ENCODE data around the gene HLX.

HLX gene

DNA sequence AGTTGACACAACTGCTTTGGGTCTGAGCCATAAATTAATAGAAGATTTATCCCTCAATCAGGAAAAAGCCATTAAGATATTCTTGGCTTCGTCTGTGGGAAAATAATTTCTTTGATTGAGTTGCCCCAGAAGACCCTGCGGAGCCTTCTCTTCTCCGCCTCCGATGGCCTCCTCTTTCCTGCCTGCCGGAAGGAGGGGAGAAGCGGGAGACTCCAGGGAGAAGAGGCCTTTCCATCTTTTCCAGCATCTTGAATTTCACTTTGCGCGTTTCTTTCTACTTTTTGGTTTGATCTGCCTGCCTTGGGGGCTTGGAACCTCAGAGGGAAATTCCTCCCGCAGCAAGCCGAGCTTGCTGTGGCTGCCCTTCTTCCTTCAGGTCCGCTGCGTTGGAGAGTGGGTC is 16.8 kb downstream of the HLX start:
- no peak for DNase-seq (ENCODE audit: low read depth)

DNA sequence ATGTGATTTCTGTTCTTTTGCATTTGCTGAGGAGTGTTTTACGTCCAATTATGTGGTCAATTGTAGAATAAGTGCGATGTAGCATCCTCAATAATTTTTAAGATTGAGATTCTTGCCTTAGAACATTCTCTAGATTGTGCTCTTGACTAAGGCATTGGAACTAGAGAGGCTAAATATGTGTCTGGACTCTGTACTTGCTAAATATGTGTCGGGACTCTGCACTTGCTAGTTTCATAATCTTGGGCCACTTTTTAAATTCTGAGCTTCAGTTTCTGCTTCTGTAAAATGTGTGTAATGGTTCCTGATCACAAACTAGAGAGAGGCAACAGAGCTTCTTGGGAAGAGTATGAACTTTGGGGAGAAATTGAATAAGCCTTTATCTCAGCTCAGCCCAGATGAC is 21.6 kb downstream of the HLX start:
- DNase-seq (ENCODE audit: low read depth): no peak

DNA sequence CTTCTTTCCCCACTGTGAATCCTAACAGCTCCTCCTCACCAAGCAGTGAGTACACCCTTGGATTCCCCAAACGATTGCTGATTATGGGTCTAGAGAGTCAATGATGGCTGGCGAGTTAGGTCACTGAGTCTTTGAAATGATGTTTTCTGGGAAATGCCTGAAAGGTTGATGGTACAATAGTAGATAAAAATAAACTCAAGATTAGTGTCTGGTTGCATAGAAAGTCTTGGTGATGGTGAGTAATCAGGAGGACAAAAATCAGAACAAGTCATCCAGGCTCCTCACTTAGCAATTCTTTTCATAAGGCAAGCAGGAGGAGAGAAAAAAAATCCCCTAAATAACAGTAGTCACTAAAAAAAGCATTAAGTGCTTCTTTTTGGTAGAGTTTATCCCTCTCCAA is 22.6 kb downstream of the HLX start:
- no peak for DNase-seq (ENCODE audit: low read depth)

DNA sequence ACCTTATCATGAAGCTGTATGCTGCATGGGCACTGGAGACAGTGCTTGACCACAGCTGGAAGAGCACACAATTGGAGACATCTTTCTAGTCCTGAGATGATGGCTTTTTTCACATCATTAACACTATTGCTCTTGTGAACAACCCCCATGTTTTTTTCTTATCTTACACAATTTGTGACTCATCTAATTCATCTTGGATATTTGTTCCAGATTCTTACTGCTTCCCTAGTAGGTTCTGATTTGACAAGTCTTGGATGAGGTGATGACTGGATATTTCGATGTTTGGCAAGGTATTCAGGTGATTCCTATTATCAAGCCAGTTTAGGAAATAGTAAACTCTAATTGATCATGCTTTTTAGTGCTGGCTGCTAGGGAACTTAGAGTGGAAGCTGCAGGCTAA is 23.7 kb downstream of the HLX start:
- DNase-seq (ENCODE audit: low read depth): no peak

DNA sequence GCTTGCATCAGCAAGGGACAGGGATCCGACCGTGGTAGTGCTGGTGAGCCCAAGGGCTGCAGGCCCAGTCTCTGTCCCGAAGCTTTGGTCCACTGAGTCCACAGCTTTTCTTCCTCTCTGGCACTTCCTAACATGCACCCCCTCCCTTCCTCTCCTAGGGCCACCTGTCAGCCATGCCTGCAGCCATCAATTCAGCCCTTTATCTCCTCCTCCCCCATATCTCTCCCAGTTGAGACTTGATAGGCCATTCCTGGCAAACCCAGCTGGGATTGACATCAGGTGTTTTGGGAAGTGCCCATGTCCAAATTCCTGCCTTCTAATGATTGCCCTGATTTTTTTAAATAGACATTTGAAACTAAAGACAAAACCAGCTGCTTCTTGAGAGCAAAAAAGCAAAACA is 25.6 kb downstream of the HLX start:
- DNase-seq (ENCODE audit: low read depth): no peak

DNA sequence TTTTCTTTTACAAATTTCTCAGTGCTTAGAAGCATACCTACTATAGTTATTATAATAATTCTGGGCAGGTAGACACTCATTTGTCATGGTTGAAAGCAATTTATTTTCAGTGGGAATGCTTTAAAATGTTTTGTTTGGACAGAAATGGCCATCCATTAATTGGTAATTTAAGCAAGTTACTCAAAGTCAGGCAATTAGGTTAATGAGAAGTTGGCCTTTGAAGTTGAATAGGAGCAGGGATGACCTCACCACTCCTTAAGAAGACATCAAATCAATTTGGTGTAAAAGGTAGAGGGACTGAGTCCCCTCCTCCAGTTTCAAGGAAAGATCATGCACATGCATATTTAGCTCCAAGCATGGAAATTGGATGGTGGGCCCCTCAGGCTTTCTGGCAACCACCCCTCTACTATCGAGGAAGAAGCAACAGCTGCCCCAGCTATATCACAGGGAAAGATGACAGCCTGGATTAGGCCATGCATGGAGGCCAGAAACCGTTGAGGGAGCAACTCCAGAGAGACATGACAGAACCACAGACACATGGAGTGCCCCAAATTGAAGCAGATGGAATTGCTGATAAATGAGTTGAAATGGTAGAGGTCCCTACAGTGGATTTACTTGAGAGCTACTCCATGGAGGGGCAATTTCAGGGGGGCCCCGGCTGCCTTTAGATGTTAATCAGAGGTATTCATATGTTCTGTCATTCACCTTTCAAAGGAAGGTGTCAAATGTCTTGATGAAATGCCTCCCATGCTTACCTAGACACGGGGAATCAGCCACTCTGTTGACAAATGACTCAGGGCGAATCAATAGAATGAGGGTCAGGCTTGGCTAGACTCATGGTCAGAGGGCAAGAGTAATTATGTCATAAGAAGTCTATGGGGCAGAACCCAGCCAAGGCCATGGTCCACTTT is 26.7 kb downstream of the HLX start:
- no peak for DNase-seq (ENCODE audit: low read depth)

DNA sequence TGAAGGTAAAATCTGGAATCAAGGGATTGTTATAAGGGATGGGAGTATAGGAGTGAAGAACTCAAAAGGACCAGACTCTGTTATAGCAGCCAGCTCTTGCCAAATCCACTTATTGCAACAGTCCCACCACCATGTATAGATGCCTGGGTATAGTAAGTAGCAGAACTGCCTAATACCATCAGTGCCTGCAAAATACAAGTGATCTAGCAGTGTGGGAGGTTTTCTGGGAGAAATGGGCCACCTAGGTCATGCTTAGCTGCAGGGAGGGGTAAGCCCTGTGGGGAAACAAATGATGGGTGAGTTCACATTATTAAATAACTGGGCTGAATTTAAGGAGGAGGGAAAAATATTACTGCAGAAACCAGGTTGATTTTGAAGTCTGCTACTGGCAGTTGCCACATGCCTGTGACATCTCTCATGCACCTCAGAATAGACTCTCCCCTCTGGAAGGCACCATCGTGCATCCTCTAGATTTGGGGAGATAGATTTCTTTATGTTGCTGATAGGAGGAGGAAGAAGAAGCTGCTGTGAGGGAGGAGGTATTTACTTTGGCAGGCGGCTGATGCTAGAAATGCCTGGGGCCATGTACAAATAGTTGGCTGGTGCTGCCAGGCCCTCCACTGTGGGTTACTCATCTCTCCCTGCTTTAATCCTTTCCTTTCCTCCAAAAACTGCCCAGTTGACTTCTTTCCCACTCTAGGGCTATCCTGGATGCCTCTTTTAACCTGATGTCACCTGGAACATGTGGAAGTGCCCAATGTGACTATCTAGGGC is 27.5 kb downstream of the HLX start:
- no peak for DNase-seq (ENCODE audit: low read depth)

DNA sequence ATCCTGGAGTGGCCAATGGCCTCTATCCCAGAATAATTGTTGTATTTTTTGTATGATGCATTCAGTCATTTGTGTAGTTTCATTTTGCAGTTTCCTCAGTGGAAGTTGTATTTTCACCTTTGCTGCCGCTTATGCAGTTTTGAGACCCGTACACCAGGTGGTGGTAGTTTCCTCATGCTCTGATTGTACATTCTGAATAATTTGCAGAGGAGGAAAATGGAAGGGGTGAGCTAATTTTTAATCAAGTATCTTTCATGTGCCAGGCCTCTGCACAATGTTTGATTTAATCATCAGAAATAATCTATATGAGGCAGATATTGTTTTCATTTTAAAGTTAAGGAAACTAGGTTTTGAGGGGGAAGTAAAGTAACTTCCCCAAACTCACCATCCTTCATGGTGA is 29.5 kb downstream of the HLX start:
- DNase-seq (ENCODE audit: low read depth): no peak

DNA sequence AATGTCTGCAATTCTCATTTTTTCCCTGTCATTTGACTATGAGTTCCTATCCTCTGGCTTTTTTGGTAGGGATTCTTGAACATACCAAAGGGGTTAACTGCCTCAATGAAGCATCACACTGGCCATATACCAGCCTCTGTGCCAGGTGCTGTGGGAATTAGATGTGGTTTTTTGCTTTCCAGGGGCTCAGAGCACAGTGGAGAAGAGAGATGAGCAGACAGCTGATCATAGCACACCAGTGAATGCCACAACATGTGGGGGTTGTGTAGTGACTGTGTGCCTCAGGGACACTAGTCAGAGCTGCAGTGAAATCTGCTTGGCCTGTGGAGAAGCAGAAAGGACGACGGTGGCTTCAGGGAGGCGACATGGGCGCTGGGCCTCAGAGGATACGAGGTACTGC is 30.8 kb downstream of the HLX start:
- no peak for DNase-seq (ENCODE audit: low read depth)

DNA sequence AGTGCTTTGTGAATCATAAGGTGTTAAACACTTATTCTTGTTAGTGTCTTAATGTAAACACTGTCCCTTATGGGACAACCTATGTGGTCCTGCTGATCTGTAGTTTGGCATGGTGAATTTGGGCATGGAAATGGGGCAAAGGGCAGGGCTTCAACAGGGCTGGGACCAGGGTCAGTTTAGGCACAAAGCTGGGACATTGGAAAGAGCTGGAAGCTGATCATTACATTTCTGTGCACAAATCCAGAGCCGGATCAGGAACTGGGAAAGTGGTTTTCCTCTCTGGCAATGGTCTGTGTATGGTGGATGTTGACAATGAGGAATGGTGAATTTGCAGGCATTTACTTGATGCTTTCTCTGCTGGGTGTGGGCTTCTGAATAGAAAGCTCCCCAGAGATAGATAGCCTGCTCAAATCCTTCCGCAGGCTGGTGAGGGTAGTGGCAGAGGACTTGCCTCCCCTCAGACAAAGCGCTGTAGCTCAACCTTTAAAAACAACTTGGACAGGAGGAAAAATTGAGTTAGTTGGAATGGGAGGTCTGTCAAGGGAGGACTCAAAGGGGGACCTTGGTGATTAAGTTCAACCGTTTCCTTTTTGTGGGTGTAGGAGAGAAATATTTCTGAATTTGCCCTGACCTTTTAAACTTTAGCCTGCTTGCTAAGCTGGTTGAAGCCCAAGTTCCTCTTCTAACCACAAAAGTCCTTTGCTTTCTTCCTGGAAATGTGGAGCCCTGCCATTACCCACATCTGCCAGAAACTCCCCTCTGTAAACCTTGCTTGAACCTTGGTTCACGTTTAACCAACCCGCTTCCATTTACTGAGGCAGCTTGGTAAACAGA is 35.3 kb downstream of the HLX start:
- no peak for DNase-seq (ENCODE audit: low read depth)

DNA sequence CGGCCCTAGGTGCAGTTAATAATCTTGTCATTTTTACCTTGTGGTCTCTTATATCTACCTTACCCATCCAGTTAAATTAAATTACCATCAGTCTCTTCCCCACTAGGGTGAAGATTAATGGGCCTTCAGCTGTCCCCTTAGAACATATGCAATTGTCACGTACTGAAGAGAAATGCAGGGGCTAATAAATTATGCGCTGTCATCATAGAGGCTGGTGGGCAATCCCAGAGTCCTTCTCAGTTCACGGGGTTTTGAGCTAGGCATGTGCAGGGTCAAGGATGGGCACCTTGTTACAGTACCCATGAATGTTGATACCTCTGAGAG is 35.8 kb downstream of the HLX start:
- no peak for DNase-seq (ENCODE audit: low read depth)

DNA sequence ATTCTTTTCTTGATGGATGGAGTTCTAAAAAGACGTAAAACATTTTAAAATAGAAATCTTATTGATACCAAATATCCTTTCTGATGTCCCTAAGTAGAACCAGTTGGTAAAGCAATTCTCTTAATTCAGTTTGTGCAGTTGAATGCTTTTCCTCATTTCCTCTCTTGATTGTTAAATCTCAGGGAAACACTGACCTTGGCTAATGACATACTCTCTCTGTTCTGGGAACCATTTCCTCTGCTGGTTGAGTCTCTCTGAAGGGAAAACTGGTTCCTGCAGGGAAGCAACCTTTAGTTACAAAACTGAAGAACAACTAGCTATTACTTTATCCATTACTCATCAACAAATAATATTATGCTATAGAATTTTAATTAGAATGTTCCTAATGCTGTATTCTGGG is 36.7 kb downstream of the HLX start:
- no peak for DNase-seq (ENCODE audit: low read depth)

DNA sequence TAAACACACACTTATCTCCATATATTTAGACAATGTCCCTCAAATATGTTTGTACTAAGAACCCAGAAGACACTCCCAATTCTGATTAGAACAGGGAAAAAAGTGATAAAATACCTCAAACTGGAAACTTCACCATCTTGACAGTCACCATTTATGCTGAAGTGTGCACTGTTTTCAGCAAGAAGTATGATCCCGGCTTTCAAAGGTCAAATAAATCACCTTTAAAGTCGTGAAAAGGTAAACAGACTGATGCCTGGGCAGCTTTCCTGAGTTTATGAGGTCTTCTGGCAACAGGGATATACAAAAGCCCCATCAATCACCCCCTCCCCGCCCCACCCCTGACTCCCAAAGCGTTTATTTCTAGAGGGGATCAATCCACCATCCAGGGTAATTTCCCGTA is 37.9 kb downstream of the HLX start:
- no peak for DNase-seq (ENCODE audit: low read depth)

DNA sequence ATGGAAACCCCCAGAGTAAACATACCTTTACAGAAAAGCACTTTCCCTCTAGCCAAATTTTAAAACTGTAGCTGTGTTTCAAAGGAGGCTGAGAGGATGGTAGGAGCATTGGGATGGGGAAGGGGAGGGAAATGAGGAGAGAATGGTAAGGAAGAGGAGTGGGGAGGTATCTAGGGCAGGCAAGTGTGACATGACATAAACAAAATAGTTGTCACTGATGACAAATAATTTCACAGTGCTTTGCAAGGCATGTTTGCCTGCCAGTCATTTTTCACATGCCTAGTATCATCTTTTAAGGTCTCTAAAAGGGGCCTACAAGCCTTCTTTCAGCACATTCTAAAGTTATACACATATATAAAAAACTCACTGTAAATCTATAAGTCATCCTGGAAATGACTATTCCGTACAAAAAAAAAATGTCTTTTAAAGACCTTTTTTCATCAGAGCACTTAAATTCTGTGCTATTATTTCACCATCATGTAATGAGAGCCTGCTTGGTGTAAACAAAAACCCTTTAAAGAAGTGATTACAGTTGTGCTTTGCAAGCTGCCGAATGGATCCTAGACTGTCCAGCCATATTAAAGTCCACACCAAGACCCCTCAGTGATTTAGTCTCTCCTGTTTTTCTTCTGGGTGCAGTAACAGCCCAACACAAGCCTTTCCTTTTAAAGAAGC is 38.4 kb downstream of the HLX start:
- no peak for DNase-seq (ENCODE audit: low read depth)

DNA sequence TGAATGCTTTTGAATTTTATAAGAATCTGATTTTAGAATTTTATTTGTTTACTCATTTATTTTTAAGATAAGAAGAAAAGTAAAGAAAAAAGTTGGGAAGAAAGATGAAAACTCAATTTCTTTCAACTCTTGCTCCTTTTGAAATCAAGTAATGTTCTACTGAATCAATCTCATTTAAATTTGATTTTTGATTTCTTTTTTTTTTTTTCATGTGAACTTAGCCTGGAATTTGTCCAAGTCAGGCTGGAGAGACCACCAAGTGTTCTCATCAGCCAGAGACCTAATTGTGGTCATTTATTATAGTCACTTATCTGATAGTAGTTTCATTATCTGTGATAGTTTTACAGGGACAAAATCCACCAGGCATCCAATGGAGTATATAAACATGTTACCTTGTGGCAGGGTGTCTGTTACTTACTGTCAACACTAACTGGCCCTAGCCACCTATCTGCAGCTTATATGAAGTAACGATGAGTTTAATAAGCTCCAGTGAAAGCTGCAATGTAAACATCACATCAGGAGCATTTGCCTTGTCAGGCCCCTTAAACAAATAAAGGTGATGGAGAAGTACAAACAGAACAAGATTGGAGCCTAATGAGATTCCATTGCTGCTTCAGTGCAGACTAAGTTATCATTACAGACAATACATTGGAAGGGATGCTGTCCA is 39.2 kb downstream of the HLX start:
- DNase-seq (ENCODE audit: low read depth): no peak

DNA sequence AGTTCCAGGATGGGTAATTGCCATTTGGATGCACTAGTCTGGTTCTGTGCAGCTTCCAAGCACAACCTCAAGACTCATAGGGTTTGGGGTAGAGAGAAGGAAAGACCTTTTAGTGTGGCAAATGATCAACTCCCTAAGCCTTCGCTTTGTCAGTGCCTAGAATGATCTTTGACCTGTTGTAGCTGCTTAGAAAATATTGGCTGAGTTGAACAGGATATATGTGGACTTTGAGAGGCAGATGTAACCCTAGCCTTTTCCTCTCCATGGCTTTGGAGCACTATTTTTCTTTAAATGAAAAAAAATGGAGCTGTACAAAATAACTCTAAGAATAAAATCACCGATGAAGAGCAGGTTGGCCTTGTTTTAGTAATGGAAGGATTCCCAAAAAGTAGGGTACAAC is 41.7 kb downstream of the HLX start:
- no peak for DNase-seq (ENCODE audit: low read depth)

DNA sequence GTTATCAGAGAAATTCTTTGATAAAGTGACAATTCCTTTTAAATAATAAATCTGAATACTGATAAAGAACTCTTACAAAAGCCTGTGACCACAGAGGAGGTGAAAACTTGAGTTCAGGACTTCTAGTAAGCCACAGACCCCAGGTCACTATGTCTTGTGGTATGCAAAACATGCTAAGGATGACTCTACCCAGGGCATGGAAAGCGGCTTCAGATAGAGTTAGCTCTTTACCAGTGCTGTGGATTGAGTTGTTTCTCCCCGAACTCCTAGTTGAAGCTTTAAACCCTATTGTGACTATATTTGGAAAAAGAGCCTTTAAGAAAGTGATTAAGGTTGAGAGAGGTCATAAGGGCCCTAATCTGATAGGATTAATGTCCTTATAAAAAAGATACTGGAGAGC is 42.3 kb downstream of the HLX start:
- no peak for DNase-seq (ENCODE audit: low read depth)

DNA sequence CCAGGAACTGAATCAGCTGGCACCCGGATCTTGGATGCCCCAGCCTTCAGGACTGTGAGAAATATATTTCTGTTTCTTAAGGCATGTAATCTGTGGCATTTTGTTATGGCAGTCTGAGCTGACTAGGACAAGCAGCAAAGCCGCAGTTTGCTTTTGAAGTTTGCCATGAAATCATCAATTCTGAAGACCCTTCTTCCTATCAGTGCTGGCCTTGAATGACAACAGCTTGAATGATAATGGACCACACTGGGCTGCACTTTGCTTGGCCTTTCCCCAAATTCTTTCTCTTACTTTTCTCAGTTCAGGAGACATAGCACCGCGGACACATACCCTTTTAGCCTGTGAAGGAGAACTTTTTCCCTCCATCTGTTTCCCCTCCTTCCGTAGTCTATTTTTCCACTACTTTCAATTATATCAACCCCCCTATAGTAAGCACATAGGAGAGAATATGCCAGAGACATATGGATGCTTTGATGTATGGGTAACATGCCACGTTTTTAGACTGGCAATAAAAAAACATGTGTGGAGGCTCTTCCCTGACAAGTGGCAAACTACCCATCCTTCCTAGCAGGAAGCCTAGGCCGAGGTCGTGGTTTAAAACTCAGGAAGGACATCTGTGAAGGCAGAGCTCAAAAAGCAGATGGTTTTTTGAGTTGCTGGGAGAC is 42.9 kb downstream of the HLX start:
- no peak for DNase-seq (ENCODE audit: low read depth)

DNA sequence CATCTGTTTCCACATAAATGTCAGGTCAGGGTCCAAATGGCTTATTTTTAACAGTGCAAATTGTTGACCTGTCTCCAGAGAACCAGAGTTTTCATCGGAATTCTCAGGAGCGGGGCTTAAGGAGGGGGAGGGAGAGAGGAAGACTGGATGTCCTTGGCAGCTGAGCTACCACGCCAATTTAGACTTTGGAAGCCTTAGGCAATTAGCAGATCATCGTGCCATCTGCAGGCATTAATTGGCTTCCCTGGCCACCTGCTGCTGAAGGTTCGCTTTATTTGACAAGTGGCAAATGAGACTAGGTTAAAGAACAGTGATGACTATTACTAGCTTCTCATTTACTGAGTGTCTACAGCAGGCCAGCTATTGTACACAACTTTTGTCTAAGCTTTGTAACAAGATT is 43.7 kb downstream of the HLX start:
- DNase-seq (ENCODE audit: low read depth): no peak

DNA sequence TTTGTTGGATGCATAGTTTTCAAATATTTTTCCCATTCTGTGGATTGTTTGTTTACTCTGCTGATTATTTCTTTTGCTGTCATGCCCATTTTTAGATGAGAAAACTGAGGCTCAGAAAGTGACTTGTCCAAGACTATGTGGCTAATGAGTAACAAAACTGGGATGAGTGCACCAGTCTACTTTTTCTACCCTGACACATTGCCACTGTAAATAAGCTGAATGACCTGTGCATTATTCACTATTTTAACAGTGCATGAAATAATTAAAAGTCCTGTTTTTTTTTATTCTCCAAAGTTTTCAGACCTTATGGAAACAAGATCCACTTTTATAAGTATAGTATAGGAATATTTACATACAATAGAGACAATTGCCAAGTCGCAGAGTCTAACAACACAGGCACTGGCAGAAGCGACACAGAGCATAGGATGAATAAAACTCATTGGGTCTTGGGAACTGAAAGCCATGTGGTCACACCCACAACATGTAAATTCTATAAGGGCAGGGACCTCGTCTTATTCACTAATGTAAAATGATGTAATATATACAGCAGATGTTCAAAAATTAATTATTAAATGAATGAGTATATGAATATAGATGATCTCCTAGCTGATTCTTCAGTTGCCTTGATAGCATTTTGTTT is 45.2 kb downstream of the HLX start:
- no peak for DNase-seq (ENCODE audit: low read depth)

DNA sequence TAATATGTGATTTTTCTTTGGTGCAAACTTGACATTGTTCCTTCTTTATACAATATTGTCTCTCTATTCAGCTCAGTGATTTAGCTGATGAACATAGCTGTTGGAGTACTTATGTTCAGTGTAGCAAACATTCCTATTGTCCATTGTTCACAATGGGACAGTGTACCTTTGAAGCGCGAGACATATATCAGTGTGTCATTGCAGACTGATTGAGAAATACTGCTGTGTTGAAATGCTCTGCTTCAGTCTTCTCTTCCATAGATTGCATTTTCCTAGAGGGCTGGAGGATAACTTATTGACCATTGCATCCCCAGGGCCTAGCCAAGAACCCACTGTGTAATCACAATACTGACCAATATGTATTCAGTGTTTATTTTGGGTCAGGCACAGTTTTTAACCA is 46.5 kb downstream of the HLX start:
- no peak for DNase-seq (ENCODE audit: low read depth)

All from activated gamma-delta T cell treated with anti-CD3 and anti-CD28 coated beads, Interleukin-2, amount 50 U/mL, for 16 hours (primary cell).